Right forelimb (tissue), 1 donor: ENCODE measurements around the gene COL4A2.

Experiments used
- DNase-seq: peaks from one replicate; pipeline ENCODE4 v3.0.0-alpha.2; 2018

Gene COL4A2

GRCh38 chr13:110272651-110273050, 34.4 kb upstream of the COL4A2 start:
- DNase-seq, result no peak

- no peak for DNase-seq
These were observed 33.8 kb upstream of the COL4A2 start for GRCh38 chr13:110273254-110273653.

GRCh38 chr13:110274687-110275086, 32.4 kb upstream of the COL4A2 start:
- DNase-seq, result no peak

- no peak for DNase-seq
These were observed 31.0 kb upstream of the COL4A2 start for GRCh38 chr13:110275931-110276552.

GRCh38 chr13:110276553-110276950, 30.5 kb upstream of the COL4A2 start:
- no peak for DNase-seq

GRCh38 chr13:110277357-110277975, 29.6 kb upstream of the COL4A2 start:
- no peak for DNase-seq

- no peak for DNase-seq
These were observed 28.2 kb upstream of the COL4A2 start for GRCh38 chr13:110278859-110279258.

- no peak for DNase-seq
These were observed 27.4 kb upstream of the COL4A2 start for GRCh38 chr13:110279684-110280083.

GRCh38 chr13:110280231-110280813, 26.8 kb upstream of the COL4A2 start:
- no peak for DNase-seq

GRCh38 chr13:110280985-110281688, 25.9 kb upstream of the COL4A2 start:
- DNase-seq, result no peak

- DNase-seq, result no peak
These were observed 25.3 kb upstream of the COL4A2 start for GRCh38 chr13:110281736-110282135.

- DNase-seq, result no peak
These were observed 24.7 kb upstream of the COL4A2 start for GRCh38 chr13:110282316-110282841.

GRCh38 chr13:110283736-110284517, 23.2 kb upstream of the COL4A2 start:
- no peak for DNase-seq

GRCh38 chr13:110284779-110285484, 22.2 kb upstream of the COL4A2 start:
- no peak for DNase-seq

- DNase-seq, result no peak
These were observed 20.9 kb upstream of the COL4A2 start for GRCh38 chr13:110285991-110286832.

- no peak for DNase-seq
These were observed 20.0 kb upstream of the COL4A2 start for GRCh38 chr13:110286833-110287819.

- DNase-seq, result no peak
These were observed 17.9 kb upstream of the COL4A2 start for GRCh38 chr13:110289174-110289573.

GRCh38 chr13:110289661-110290060, 17.4 kb upstream of the COL4A2 start:
- no peak for DNase-seq

GRCh38 chr13:110290153-110290552, 16.9 kb upstream of the COL4A2 start:
- no peak for DNase-seq

- no peak for DNase-seq
These were observed 16.3 kb upstream of the COL4A2 start for GRCh38 chr13:110290826-110291225.
